HepG2 (cell line): ENCODE measurements around the gene DAPK3. TPM values are rescaled to one million over a fixed set of nuclear protein-coding genes. Genes with fewer than 3 reads are reported as not detected.
A peak's percentile ranks its signal among the peaks of the same experiment; 100 is the strongest.

Experiments
- ETV5 ChIP-seq: IDR thresholded peaks from 2 replicates; pipeline ENCODE4 v1.6.1; 2018; ENCODE audit warnings: missing biosample characterization, missing genetic modification reagents, inconsistent platforms, borderline replicate concordance
- HMGXB4 ChIP-seq, 2 experiments: sonication (generic) in 1 of 2; formaldehyde crosslinking in 1 of 2; IDR thresholded peaks; 2 replicates each; pipeline versions ENCODE4 v1.4.0 to v1.6.1; 2018 to 2020; ENCODE audit warnings: missing genetic modification reagents in 2 of 2, borderline replicate concordance in 1 of 2, low read depth in 1 of 2, mild to moderate bottlenecking in 1 of 2, missing biosample characterization in 1 of 2
- PCBP1 ChIP-seq: fragments of 200-400 bp; formaldehyde crosslinking; IDR thresholded peaks from 2 replicates; pipeline ENCODE4 v1.6.1; 2017; ENCODE audit warnings: mild to moderate bottlenecking, low read depth, low read length, borderline replicate concordance
- POLR2AphosphoS5 ChIP-seq: IDR thresholded peaks from 2 replicates; pipeline ENCODE4 v1.6.1; 2012; ENCODE audit warnings: low read depth, low read length
- PRDM15 ChIP-seq: sonication (generic); formaldehyde crosslinking; IDR thresholded peaks from 2 replicates; pipeline ENCODE4 v1.4.0; 2020; ENCODE audit warnings: missing genetic modification reagents
- RELA ChIP-seq: sonication (generic); formaldehyde crosslinking; IDR thresholded peaks from 2 replicates; pipeline ENCODE4 v1.4.0; 2020; ENCODE audit warnings: missing genetic modification reagents
- SAFB2 ChIP-seq: sonication (generic); formaldehyde crosslinking; IDR thresholded peaks from 2 replicates; pipeline ENCODE4 v1.5.1; 2020; ENCODE audit warnings: missing genetic modification reagents, low read depth, mild to moderate bottlenecking, borderline replicate concordance
- TRIM24 ChIP-seq: sonication (generic); formaldehyde crosslinking; IDR thresholded peaks from 2 replicates; pipeline ENCODE4 v1.8.0; 2022; ENCODE audit warnings: mild to moderate bottlenecking, missing genetic modification reagents
- ZNF343 ChIP-seq: sonication (generic); formaldehyde crosslinking; IDR thresholded peaks from 2 replicates; pipeline ENCODE4 v1.4.0; 2020; ENCODE audit warnings: mild to moderate bottlenecking, missing genetic modification reagents
- ZNF609 ChIP-seq: sonication (generic); formaldehyde crosslinking; IDR thresholded peaks from 2 replicates; pipeline ENCODE4 v1.4.0; 2020; ENCODE audit warnings: mild to moderate bottlenecking, missing genetic modification reagents, borderline replicate concordance
- ZNF619 ChIP-seq: sonication (generic); formaldehyde crosslinking; IDR thresholded peaks from 2 replicates; pipeline ENCODE4 v1.4.0; 2020; ENCODE audit warnings: mild to moderate bottlenecking, missing genetic modification reagents
- polyA plus RNA-seq, 8 experiments: library from polyadenylated mRNA; depleted of rRNA in 3 of 8; stranded (reverse) in 7 of 8; unstranded in 1 of 8; fragments of >200 nt; fragmentation: Illumina TruSeq in 4 of 8; extraction: Trizol in 4 of 8; gene quantifications; 2 replicates each; pipeline versions ENCODE4 v1.2.1 to v1.2.3, GENCODE V29; 2011 to 2016; ENCODE audit warnings: low read depth in 4 of 8, missing spikeins in 1 of 8, mixed read lengths in 1 of 8; ENCODE audit not compliant: insufficient read depth in 1 of 8
- total RNA-seq, 5 experiments: library from RNA; depleted of rRNA; stranded (reverse); fragments of >200 nt; fragmentation: Illumina TruSeq; extraction: Trizol; gene quantifications; 2 replicates each; pipeline ENCODE4 v1.2.3, GENCODE V29; 2016; ENCODE audit warnings: low read depth in 1 of 5

Gene DAPK3
- total and polyA plus RNA-seq, 2 of the 13 experiments (the other 11 are each of a cell fraction or from before 2014, with no cell fraction given), result 30.5 to 37.3 TPM

- TF ChIP-seq PRDM15 (no peak), ZNF343 (CRISPR knock-in tag) (no peak), HMGXB4 (CRISPR knock-in tag; IDR thresholded peaks at IDR 0.05; ENCODE audit: borderline replicate concordance in 1 of 2, low read depth in 1 of 2) (peak in 1 of 2 experiments; percentile 18; a peak in 1 of 4 replicates), TRIM24 (CRISPR knock-in tag) (no peak), SAFB2 (CRISPR knock-in tag) (no peak), POLR2AphosphoS5 (no peak), RELA (CRISPR knock-in tag) (no peak), ETV5 (CRISPR knock-in tag) (peak; percentile 57; the same call in 1 of the 2 replicates), ZNF609 (CRISPR knock-in tag) (no peak), PCBP1 (no peak), ZNF619 (CRISPR knock-in tag) (no peak)
These were observed 2.1 kb downstream of the DAPK3 start (continued) for GRCh38 chr19:3968556-3969434.
